ENCODE data around the gene ISM1. TPM values are rescaled to one million over a fixed set of nuclear protein-coding genes. Genes with fewer than 3 reads are reported as not detected.
A peak's percentile ranks its signal among the peaks of the same experiment; 100 is the strongest.

ISM1 gene
- total RNA-seq, 1 experiment from 2014 or later, result not detected

DNA sequence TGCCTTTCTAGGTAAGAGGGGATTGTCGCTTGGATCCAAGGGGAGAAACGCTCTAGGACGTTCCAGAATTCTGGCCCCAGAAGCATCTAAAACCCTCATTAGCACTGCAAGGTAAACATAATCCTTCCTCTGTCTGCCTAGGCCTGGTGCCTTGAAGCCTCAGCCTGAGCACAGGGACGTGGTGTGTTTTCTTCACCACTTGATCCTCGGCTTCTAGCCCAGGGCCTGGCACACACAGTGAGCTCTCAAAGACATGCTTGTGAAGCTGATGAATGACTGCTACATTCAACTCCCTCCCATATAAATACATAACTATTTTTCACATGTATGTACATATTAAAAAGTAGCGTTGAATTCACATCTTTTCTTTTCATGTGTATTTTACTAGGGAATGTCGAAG lies 100.3 kb downstream of the ISM1 start:
- Mint-ChIP-seq H3K4me3 (ENCODE audit: low read depth, unreplicated experiment) (no peak overlapping the region), H3K36me3 (ENCODE audit: insufficient read depth, unreplicated experiment) (no peaks in the 10 kb centered on the region), H3K9me3 (ENCODE audit: low read depth, unreplicated experiment) (no peaks in the 10 kb centered on the region), H3K27me3 (ENCODE audit: unreplicated experiment) (no peaks in the 10 kb centered on the region), H3K4me1 (ENCODE audit: low read depth, unreplicated experiment) (peaks cover 21% of the 10 kb centered on the region), H3K27ac (ENCODE audit: unreplicated experiment) (no peak overlapping the region)
- DNase-seq, result no peak
- TF ChIP-seq, protein P1, sequence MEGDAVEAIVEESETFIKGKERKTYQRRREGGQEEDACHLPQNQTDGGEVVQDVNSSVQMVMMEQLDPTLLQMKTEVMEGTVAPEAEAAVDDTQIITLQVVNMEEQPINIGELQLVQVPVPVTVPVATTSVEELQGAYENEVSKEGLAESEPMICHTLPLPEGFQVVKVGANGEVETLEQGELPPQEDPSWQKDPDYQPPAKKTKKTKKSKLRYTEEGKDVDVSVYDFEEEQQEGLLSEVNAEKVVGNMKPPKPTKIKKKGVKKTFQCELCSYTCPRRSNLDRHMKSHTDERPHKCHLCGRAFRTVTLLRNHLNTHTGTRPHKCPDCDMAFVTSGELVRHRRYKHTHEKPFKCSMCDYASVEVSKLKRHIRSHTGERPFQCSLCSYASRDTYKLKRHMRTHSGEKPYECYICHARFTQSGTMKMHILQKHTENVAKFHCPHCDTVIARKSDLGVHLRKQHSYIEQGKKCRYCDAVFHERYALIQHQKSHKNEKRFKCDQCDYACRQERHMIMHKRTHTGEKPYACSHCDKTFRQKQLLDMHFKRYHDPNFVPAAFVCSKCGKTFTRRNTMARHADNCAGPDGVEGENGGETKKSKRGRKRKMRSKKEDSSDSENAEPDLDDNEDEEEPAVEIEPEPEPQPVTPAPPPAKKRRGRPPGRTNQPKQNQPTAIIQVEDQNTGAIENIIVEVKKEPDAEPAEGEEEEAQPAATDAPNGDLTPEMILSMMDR (IDR thresholded peaks at IDR 0.05; ENCODE audit: unreplicated experiment), result no peak
- CTCF ChIA-PET, result no interaction called here
- no TSS peak for BruUV-seq (replicated peaks)
- intact Hi-C loops (cut with micrococcal nuclease; ENCODE audit: unreplicated experiment), result no loop called here

DNA sequence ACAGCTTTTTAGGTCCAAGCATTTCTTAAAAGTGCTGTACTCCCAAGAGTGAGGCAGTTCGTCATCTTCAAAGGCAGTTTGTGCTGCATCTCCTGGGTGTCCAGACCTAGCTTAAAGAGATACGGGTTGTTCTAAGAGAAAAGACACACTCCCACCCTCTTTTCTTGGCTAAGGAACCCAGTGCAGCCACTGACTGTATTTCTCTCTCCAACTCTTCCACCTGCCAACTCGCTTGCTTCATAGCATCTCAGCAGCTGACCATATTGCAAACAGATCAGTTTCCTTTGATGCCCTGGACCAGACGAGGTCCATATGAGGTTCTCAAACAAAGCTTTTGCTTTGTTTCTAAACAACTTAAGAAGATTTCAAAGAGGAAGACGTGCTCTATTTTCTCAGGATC lies 101.1 kb downstream of the ISM1 start:
- CTCF ChIA-PET, result no interaction called here

DNA sequence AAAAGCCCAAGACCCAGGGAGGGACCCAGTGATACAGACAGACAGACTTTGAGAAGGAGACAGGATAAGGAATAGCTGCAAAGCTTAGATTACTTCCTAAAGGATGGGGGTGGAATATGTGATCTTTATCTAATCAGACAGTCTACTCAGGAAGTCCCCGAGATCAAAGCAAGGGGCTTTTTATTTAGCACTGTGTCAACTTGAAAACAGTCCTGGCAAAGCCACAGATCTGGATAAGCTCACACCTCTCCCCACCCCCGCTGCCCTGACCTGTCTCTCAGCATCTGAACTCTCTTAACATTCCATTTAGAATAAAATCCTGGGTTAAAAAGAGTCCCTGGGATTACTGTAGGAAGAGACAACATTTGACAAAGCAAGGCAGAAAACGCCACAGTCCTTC lies 101.5 kb downstream of the ISM1 start:
- TF ChIP-seq, protein P1 (IDR thresholded peaks at IDR 0.05; ENCODE audit: unreplicated experiment), result no peak
- Mint-ChIP-seq H3K27me3 (ENCODE audit: unreplicated experiment) (no peaks in the 10 kb centered on the region), H3K4me1 (ENCODE audit: low read depth, unreplicated experiment) (peaks cover 21% of the 10 kb centered on the region), H3K36me3 (ENCODE audit: insufficient read depth, unreplicated experiment) (no peaks in the 10 kb centered on the region), H3K27ac (ENCODE audit: unreplicated experiment) (no peak overlapping the region), H3K4me3 (ENCODE audit: low read depth, unreplicated experiment) (no peak overlapping the region), H3K9me3 (ENCODE audit: low read depth, unreplicated experiment) (peaks cover 6% of the 10 kb centered on the region)
- DNase-seq, result no peak
- intact Hi-C loops (cut with micrococcal nuclease; ENCODE audit: unreplicated experiment), result no loop called here
- CTCF ChIA-PET, result no interaction called here
- no TSS peak for BruUV-seq (replicated peaks)

More for the DNA sequence above, 101.1 kb downstream of the ISM1 start:
- Mint-ChIP-seq H3K27ac (ENCODE audit: unreplicated experiment) (no peak overlapping the region), H3K27me3 (ENCODE audit: unreplicated experiment) (no peaks in the 10 kb centered on the region), H3K9me3 (ENCODE audit: low read depth, unreplicated experiment) (peaks cover 6% of the 10 kb centered on the region), H3K4me3 (ENCODE audit: low read depth, unreplicated experiment) (no peak overlapping the region), H3K36me3 (ENCODE audit: insufficient read depth, unreplicated experiment) (no peaks in the 10 kb centered on the region), H3K4me1 (ENCODE audit: low read depth, unreplicated experiment) (peaks cover 21% of the 10 kb centered on the region)
- intact Hi-C loops (cut with micrococcal nuclease; ENCODE audit: unreplicated experiment), result no loop called here
- DNase-seq, result no peak
- no TSS peak for BruUV-seq (replicated peaks)
- TF ChIP-seq, protein P1 (IDR thresholded peaks at IDR 0.05; ENCODE audit: unreplicated experiment), result no peak

DNA sequence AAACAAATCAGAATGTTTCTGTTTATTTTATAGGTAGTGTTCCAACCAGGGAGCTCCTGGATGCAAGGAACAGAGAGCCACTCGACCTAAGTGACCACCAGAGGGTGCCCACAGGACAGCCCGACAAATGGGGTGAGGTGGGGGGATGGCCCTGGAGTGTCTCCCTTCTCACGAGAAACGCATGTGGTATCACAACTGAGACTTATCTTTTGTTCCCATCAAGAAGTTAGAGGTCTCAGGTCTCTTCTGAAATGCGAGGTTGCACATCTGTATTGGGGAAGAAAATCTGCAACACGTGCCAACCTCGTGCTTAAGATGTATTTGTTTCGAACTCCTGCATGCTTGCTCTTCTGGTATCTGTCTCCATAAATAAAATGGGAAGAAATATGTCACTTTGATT lies 104.0 kb downstream of the ISM1 start:
- peak; percentile 67 for DNase-seq
- Mint-ChIP-seq H3K4me1 (ENCODE audit: low read depth, unreplicated experiment) (peaks cover 21% of the 10 kb centered on the region), H3K36me3 (ENCODE audit: insufficient read depth, unreplicated experiment) (no peaks in the 10 kb centered on the region), H3K4me3 (ENCODE audit: low read depth, unreplicated experiment) (no peak overlapping the region), H3K9me3 (ENCODE audit: low read depth, unreplicated experiment) (peaks cover 6% of the 10 kb centered on the region), H3K27ac (ENCODE audit: unreplicated experiment) (no peak overlapping the region), H3K27me3 (ENCODE audit: unreplicated experiment) (no peaks in the 10 kb centered on the region)
- no TSS peak for BruUV-seq (replicated peaks)
- intact Hi-C loops (cut with micrococcal nuclease; ENCODE audit: unreplicated experiment), result loop anchor here (1.0 kb wide), 1 partner anchor 221 kb away; no protein-coding TSS in a partner anchor
- CTCF ChIA-PET, result interaction anchor here (0.6 to 1.9 kb wide), 6 partner anchors 96 to 447 kb away, joined by 3 to 48 read pairs (median 3); no protein-coding TSS in a partner anchor
- TF ChIP-seq, protein P1 (IDR thresholded peaks at IDR 0.05; ENCODE audit: unreplicated experiment), result peak; percentile 68
